AG20443 (cell line): ENCODE data around the gene YIPF4.
"Not testable (repeated sequence)": the region's sequence is repeated elsewhere in the genome, so short reads cannot be mapped to it uniquely, and the experiment has no call there.

Experiments used
- DNase-seq: peaks from one replicate; pipeline ENCODE4 v3.0.0; 2012; ENCODE audit warnings: low spot score, mixed read lengths

YIPF4 gene

DNA sequence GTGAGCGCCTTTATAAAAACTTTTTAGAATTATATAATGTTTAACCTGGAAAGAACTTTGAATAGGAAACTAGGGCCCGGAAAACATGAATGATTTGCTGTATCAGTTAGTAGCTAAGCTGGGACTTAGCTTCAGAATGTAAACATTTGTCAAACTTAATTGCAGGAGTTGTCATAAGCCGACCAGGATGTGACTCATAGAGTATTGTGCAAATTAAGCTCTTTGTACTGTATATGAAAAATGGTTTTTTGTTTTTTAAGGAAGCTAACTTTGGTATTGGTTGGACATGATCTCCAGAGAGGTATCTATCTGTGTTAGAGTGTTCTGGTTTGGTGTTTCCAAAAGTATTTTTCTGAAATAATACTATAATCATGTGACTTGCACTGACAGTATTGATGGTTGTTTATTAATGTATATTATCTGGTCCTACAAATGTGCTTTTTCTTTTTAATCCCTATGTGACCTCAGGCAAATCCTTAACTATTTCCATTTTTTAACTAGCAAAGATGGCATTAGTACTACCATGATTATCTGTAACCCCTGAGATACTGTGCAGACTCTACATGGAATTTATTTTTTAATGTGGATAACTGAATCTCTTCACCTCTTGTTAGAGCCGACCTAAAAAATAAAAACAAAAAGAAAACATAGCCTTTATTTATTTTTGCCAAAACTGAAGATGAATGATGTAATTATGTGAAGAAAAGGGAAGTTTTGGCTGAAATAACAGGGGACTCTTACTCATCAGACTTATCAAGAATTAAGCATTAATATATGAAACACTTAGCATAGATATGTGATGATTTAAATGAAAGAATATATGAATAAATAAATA lies 11.7 kb downstream of the YIPF4 start:
- DNase-seq, result no peak

DNA sequence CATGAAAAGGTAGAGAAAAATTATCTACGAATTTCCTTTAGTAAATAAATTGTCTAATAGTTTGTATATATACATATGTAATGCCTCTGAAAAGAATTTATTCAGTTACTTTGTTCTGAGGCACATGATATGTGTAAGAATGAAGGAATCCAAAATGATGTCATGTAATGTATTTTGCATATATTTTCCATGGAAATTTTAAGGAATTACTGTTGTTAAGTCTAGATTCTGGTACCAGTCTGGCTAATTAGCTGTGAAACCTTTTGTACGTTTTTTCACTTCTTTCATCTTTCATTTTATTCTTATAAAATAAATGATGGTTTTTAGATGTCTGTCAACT lies 12.3 kb downstream of the YIPF4 start:
- DNase-seq, result no peak

DNA sequence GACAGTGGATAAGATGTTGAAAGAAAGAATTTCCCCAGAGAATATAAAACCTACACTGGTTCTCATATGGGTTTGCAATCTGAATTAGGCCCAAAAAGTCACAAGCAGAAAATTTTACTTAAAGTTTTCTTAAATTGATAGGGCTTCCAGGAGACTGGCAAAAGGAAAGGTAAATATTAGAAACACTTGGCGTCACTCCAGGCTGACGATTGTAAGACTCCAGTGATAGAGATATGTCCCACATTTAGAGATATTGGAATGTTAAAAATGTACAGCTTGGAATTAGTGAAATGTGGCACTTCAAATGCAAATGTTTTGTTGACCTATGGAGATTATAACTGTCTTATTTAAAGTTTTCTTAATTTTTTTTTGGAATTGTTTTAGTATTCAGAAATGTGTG lies 14.0 kb downstream of the YIPF4 start:
- no peak for DNase-seq

DNA sequence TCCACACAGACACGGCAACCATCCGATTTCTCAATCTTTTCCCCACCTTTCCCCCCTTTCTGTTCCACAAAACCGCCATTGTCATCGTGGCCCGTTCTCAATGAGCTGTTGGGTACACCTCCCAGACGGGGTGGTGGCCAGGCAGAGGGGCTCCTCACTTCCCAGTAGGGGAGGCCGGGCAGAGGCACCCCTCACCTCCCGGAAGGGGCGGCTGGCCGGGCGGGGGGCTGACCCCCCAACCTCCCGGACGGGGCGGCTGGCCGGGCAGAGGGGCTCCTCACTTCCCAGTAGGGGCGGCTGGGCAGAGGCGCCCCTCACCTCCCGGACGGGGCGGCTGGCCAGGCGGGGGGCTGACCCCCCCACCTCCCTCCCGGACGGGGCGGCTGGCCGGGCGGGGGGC lies 15.8 kb downstream of the YIPF4 start:
- not testable (repeated sequence) for DNase-seq

DNA sequence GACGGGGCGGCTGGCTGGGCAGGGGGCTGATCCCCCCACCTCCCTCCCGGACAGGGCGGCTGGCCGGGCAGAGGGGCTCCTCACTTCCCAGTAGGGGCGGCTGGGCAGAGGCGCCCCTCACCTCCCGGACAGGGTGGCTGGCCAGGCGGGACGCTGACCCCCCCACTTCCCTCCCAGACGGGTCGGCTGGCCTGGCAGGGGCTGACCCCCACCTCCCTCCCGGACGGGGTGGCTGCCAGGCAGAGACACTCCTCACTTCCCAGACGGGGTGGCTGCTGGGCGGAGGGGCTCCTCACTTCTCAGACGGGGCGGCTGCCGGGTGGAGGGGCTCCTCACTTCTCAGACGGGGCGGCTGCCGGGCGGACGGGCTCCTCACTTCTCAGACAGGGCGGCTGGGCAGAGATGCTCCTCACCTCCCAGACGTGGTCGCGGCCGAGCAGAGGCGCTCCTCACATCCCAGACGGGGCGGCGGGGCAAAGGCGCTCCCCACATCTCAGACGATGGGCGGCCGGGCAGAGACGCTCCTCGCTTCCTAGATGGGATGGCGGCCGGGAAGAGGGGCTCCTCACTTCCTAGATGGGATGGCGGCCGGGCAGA lies 16.4 kb downstream of the YIPF4 start:
- not testable (repeated sequence) for DNase-seq

DNA sequence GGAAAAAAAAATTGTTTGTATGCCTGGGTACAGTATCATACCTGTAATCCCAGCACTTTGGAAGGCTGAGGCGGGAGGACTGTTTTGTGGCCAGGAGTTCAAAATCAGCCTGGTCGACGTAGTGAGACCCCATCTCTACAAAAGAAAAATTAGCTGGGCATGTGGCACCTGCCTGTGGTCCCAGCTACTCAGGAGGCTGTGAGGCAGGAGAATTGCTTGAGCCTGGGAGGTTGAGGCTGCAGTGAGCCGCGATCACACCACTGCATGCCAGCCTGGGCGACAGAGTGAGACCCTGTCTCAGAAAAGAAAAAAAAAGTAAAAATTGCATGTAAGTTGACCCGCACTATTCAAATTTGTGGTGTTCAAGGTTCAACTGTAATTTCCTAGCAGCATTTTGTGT lies 32.9 kb downstream of the YIPF4 start:
- no peak for DNase-seq

DNA sequence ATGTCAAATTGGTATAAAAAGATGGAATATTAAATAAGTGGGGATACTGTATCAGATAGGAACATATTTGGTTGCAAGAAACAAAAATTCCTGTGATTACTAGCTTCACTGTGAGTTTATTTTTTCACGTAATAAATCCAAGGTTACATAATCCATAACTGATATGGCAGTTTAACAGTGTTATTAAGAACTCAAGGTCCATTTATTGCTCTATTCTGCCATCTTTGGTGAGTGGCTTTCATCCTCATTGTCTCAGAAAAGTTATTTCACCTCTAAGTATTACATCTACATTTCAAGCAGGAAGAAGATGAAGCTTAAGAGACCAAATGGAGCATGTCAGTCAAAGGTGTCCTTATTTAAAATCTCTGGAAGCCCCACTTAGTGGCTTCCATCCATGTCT lies 37.2 kb downstream of the YIPF4 start:
- no peak for DNase-seq

DNA sequence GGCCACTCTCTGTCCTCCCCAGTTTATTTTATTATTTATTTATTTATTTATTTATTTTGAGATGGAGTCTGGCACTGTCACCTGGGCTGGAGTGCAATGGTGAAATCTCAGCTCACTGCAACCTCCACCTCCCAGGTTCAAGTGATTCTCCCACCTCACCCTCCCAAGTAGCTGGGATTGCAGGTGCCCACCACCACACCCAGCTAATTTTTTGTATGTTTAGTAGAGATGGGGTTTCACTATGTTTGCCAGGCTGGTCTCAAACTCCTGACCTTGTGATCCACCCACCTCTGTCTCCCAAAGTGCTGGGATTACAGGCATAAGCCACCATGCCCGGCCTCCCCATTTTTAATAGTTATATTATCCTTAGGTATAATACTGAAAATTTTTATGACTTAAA lies 51.0 kb downstream of the YIPF4 start:
- DNase-seq, result not testable (repeated sequence)

DNA sequence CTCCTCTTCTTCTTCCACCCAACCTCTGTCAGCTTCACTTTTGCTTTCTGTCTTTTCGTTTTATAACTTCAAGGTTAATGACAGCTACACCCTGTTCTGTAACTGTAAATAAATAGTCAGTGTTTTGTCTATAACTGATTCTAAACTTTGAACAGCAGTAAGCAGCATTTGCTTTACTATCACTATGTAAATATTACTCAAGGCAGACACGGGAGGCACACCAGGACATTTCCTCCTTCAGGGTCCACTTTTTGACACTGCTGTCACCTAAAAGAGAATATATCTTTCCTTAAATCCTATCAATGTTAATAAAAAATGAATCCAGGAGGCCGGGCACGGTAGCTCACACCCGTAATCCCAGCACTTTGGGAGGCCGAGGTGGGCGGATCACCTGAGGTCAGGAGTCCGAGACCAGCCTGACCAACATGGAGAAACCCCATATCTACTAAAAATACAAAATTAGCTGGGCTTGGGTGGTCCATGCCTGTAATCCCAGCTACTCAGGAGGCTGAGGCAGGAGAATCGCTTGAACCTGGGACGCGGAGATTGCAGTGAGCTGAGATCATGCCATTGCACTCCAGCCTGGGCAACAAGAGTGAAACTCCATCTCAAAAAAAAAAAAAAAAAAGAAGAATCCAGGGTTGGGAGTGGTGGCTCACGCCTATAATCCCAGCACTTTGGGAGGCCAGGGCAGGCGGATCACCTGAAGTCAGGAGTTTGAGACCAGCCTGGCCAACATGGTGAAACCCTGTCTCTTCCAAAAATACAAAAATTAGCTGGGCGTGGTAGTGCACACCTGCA lies 51.7 kb downstream of the YIPF4 start:
- DNase-seq, result not testable (repeated sequence)

DNA sequence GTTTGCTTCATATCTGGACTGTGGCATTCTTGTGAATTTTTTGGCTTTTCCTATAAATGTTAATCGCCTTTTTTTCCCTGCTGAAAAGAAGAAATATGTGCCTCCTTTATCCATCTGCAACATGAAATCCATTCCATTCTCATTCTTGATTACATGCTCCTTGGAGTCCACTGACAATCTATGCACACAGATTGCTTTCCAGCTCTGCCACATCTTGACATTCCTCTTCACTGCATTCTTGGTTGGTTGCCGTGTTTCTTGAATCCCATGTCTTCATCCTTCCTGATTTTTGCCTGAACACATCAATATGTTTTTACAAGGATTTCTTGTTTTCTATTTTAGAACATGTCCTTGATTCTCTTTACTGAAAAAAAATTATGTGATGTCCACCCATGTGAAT lies 52.4 kb downstream of the YIPF4 start:
- DNase-seq, result peak; percentile 47

DNA sequence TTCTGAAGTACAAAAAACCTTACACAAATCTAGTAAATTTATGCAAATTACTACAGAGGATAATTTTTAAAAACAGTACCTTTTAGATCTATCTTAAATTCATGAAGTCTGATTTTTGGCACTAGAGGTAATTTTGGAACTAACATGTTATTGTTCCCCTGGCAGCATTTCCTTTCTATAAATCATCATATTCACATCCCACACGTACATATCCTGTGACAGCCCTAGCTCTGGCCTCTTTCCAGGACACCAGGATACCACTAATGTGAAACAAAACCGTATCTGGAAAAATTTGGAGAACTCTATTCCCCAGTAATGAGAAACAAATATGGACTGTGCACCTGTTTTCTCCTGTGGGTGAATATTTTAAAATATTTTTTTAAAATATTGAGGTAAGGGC lies 65.1 kb downstream of the YIPF4 start:
- no peak for DNase-seq

DNA sequence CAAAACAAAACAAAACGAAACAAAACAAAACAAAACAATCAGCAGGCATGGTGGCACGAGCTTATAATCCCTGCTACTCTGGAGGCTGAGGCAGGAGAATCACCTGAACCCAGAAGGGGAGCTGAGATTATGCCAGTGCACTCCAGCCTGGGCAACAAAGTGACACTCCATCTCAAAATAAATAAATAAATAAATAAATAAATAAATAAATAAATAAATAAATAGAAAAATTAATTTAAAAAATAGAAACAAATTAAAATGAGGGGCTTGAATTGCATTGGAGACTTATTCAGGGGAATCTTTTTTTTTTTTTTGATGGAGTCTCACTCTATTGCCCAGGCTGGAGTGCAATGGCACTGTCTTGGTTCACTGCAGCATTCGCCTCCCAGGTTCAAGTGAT lies 73.1 kb downstream of the YIPF4 start:
- DNase-seq, result not testable (repeated sequence)

DNA sequence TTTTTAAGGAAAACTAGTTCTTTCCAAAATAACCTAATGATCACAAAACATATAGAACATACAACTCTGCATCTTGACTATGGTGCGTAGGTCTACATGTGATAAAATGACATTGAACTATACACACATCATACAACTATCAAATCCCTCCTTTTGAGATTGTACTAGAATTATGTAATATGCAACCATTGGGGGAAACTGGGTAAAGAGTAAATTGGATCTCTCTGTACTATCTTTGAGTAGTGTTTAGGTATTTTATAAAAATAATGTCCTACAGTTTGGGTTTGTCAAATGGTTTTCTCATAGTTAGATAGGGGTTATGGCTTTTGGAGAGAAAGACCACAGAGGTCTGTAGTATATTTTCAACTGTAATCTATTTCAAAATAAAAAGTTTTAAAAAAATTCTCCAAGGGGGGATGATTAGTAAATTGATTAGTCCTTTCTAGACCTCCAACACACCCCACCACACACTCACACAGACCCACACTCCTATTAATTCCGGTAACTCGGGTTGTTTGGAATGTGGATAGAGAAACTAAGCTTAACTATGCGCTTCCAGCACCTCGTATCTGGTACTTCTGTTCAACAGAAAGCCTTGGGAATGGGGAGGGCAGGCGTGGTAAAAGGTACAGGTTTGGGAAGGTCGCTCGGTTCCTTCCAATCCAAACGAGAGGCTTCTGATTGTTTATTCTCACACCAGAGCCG lies 78.4 kb downstream of the YIPF4 start:
- DNase-seq, result no peak

DNA sequence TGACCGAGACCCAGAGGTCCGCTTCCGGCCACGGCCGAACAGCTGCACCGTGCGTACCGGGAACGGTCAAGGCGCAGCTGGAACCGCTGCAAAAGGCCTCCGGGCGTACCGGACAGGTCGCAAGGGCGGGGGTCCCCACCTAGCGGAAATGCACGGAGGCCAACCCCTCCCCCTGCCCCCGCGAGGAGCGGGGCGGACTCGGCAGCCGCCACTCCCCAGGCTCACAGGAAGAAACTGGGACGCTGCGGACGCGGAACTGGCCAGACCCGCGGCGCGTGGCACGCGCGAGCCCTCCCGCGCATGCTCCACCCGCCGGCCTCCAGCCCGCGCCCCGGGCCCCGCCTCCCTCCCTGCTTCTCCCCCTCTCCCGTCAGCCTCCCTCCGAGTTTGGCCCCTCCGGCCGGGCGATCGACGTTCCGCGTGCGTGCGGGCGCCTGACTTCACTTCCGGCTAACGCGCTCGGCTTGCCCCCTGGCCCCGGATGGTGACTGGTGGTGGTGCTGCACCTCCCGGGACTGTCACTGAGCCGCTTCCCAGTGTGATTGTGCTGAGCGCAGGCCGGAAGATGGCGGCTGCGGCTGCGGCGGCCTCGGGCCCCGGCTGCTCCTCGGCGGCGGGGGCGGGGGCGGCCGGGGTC lies 79.1 kb downstream of the YIPF4 start, which contains the start of gene BIRC6:
TSS of gene BIRC6 (plus strand) at position 343 of the 637 bp plus-strand sequence. CDS start at position 482, 139 bp downstream.
- peak; percentile 100 for DNase-seq

DNA sequence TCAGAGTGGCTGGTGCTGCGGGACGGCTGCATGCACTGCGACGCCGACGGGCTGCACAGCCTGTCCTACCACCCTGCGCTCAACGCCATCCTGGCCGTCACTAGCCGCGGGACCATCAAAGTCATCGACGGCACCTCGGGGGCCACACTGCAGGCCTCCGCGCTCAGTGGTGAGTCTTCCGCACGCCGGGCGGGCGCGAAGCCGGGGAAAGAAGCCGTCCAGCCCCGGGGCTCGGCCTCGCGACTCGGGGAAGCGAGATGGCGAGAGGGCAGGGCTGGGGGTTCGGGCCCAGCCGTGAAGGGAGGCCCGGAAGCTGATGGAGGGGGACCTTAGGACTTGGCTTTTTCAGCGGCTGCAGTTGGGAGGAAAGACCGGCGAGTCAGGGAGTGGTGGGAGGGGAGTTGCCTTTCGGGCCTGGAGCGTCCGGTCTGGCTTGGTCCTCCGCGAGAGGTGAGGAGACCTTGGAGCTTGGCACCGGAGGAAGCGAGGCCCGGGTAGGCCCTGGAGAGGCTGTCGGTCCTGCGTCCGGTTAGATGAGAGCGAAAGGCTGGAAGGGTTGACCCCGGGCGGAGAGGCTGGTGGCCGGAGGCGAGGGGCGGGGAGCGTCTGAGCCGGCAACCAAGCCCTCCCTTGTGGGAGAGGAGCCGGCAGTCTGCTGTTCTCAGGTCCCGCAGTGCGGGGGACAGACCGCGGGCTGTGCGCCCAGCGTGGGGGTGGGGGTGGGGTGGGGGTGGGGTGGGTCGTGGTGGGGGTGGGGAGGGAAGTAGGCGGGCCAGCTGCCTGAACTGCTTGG lies 79.8 kb downstream of the YIPF4 start:
- peak; percentile 43 for DNase-seq

DNA sequence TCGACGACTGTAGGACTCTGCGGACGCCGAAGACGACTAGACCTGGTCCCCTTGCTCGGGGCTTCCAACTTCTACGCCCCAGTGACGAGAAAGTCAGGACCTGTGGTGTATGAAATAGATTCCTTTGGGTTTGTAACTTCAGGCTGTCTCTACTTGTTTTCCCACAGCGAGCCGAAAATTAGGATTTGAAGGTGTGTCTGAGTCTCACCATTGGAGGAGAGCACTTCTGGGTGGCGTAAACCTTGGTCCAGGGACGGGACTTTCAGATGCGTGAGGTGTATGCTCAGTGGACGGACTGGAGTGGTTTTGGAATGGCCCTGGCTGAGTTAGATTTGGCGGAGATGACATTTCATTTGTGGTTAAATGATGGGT lies 80.4 kb downstream of the YIPF4 start:
- DNase-seq, result peak; percentile 10

DNA sequence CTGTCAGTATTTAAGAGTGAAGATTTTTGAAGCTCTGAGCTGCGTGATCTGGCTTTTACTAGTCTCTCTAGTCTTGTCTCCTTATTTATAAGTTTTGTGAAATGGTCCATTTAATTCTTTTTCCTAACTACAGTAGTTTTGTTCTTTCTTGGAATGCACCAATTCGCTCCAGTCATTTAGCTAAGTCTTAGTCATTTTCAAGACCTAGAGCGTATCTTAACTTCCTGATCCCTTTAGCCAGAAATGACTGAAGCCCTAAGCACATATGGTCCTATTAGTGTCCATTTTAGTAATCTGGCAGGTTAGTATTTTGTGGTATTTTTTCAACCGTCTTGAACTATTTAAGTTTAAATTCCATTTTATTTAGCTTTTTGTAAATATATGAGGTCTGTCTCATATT lies 82.7 kb downstream of the YIPF4 start:
- no peak for DNase-seq

DNA sequence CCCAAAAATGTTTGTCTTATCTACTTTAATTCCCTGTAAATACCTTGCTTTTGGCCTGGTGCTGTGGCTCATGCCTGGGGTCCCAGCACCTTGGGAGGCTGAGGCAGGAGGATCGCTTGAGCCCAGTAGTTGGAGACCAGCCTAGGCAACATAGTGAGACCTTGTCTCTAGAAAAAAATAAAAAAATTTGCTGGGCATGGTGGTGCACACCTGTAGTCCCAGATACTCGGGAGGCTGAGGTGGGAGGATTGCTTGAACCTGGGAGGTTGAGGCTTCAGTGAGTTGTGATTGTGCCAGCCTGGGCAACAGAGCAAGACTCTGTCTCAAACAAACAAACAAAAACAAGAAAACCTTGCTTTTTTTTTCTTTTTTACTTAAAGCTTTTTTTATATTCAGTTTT lies 85.3 kb downstream of the YIPF4 start:
- not testable (repeated sequence) for DNase-seq

DNA sequence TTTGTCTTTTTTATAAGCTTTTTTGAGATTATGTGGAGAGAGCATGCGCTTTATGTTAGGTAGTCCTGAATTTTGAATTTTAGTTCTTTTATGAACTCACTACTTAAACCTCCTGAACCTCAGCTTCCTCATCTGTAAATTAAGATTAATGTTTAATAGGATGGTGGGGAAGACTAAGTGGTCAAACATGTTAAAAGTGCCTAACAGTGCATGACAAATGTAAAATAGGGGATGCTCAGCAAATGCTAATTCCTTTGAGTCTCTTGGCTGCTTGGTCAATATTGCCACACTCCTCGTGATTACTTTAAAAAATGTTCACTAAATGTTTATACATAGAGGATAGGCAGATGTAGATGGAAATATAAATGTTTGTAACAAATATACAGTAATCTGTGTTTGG lies 85.9 kb downstream of the YIPF4 start:
- no peak for DNase-seq

DNA sequence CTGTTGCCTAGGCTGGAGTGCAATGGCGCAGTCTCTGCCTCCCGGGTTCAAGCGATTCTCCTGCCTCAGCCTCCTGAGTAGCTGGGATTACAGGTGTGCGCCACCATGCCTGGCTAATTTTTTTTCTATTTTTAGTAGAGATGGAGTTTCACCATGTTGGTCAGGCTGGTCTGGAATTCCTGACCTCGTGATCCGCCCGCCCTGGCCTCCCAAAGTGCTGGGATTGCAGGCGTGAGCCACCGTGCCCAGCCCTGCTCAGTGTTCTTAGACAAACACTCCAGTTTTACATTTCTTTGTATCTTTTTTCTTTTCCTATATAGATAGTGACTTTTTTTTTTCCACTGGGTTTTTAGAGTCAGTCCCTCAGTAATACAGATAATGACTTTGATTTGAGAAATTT lies 86.6 kb downstream of the YIPF4 start:
- not testable (repeated sequence) for DNase-seq

DNA sequence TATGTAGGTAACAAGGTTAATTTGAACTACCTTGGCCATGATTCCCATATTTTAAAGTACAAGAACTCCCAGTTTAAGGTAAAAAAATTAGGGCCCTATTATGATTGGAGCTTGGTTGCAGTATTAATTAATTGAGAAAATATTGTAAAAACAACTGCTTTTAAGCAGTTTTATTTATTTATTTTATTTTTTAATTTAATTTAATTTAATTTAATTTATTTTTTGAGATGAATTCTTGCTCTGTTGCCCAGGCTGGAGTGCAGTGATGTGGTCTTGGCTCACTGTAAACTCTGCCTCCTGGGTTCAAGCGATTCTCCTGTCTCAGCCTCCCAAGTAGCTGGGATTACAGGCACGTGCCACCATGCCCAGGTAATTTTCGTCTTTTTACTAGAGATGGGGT lies 88.0 kb downstream of the YIPF4 start:
- not testable (repeated sequence) for DNase-seq
